ENCODE results near the gene NCAM1.

The NCAM1 gene

GRCh38 chr11:112929432-112929831 lies 31.8 kb upstream of the NCAM1 start:
- Histone ChIP-seq H3K36me3 (ENCODE audit: control insufficient read depth, insufficient read depth, low read length) (no peaks in the 10 kb centered on the region), H3K4me3 (ENCODE audit: low read depth, low read length) (no peak overlapping the region), H3K79me2 (no peaks in the 10 kb centered on the region), H3K9ac (no peak overlapping the region), H3K27me3 (ENCODE audit: control insufficient read depth, insufficient read depth, low read length) (no peaks in the 10 kb centered on the region), H3K4me2 (ENCODE audit: low read length) (no peak overlapping the region), H2AFZ (no peak overlapping the region), H3K9me3 (ENCODE audit: control insufficient read depth, low read length) (no peaks in the 10 kb centered on the region), H3K27ac (no peak overlapping the region), H3K4me1 (no peaks in the 10 kb centered on the region)
- TF ChIP-seq CTCF (IDR thresholded peaks at IDR 0.05) = no peak

- Histone ChIP-seq H3K79me2 (no peaks in the 10 kb centered on the region), H3K27ac (no peak overlapping the region), H3K9me3 (ENCODE audit: control insufficient read depth, low read length) (no peaks in the 10 kb centered on the region), H3K36me3 (ENCODE audit: control insufficient read depth, insufficient read depth, low read length) (no peaks in the 10 kb centered on the region), H2AFZ (no peak overlapping the region), H3K27me3 (ENCODE audit: control insufficient read depth, insufficient read depth, low read length) (no peaks in the 10 kb centered on the region), H3K4me3 (ENCODE audit: low read depth, low read length) (no peak overlapping the region), H3K9ac (no peak overlapping the region), H3K4me2 (ENCODE audit: low read length) (no peak overlapping the region), H3K4me1 (no peaks in the 10 kb centered on the region)
- TF ChIP-seq CTCF (IDR thresholded peaks at IDR 0.05) = no peak
Observed at GRCh38 chr11:112931703-112932102, 29.5 kb upstream of the NCAM1 start.

GRCh38 chr11:112932593-112932992 lies 28.6 kb upstream of the NCAM1 start:
- Histone ChIP-seq H3K4me2 (ENCODE audit: low read length) (no peak overlapping the region), H3K9me3 (ENCODE audit: control insufficient read depth, low read length) (no peaks in the 10 kb centered on the region), H3K27me3 (ENCODE audit: control insufficient read depth, insufficient read depth, low read length) (no peaks in the 10 kb centered on the region), H3K4me3 (ENCODE audit: low read depth, low read length) (no peak overlapping the region), H3K36me3 (ENCODE audit: control insufficient read depth, insufficient read depth, low read length) (no peaks in the 10 kb centered on the region), H3K27ac (no peak overlapping the region), H3K79me2 (no peaks in the 10 kb centered on the region), H3K4me1 (no peaks in the 10 kb centered on the region), H3K9ac (no peak overlapping the region), H2AFZ (no peak overlapping the region)
- TF ChIP-seq CTCF (IDR thresholded peaks at IDR 0.05) = no peak

- no peak overlapping the region for H3K4me3 ChIP-seq (ENCODE audit: low read depth, low read length)
- no peak for TF ChIP-seq CTCF (IDR thresholded peaks at IDR 0.05)
- no peak overlapping the region for H3K4me2 ChIP-seq (ENCODE audit: low read length)
- H3K27ac ChIP-seq = no peak overlapping the region
- H2AFZ ChIP-seq = no peak overlapping the region
- H3K79me2 ChIP-seq = no peaks in the 10 kb centered on the region
- H3K36me3 ChIP-seq (ENCODE audit: control insufficient read depth, insufficient read depth, low read length) = no peaks in the 10 kb centered on the region
- no peaks in the 10 kb centered on the region for H3K27me3 ChIP-seq (ENCODE audit: control insufficient read depth, insufficient read depth, low read length)
- no peak overlapping the region for H3K9ac ChIP-seq
- H3K4me1 ChIP-seq = no peaks in the 10 kb centered on the region
- H3K9me3 ChIP-seq (ENCODE audit: control insufficient read depth, low read length) = no peaks in the 10 kb centered on the region
Observed at GRCh38 chr11:112933970-112934369, 27.2 kb upstream of the NCAM1 start.

- no peak overlapping the region for H3K27ac ChIP-seq
- no peak for TF ChIP-seq CTCF (IDR thresholded peaks at IDR 0.05)
Observed at GRCh38 chr11:112941104-112941503, 20.1 kb upstream of the NCAM1 start.

More at GRCh38 chr11:112941104-112941503, 20.1 kb upstream of the NCAM1 start:
- Histone ChIP-seq H3K9me3 (ENCODE audit: control insufficient read depth, low read length) (no peaks in the 10 kb centered on the region), H3K79me2 (no peaks in the 10 kb centered on the region), H2AFZ (no peak overlapping the region), H3K4me1 (no peaks in the 10 kb centered on the region), H3K9ac (no peak overlapping the region), H3K4me2 (ENCODE audit: low read length) (no peak overlapping the region), H3K27me3 (ENCODE audit: control insufficient read depth, insufficient read depth, low read length) (no peaks in the 10 kb centered on the region), H3K4me3 (ENCODE audit: low read depth, low read length) (no peak overlapping the region), H3K36me3 (ENCODE audit: control insufficient read depth, insufficient read depth, low read length) (no peaks in the 10 kb centered on the region)
